KOPT-K1 (cell line): ENCODE results near the gene TIMM50.

Experiments
- H3K27ac ChIP-seq: fragments of 200-600 bp; sonication (generic); 2 replicates; pipeline ENCODE4 v1.5.1; 2016; ENCODE audit warnings: antibody characterized with exemption, mild to moderate bottlenecking, low read depth, low read length; ENCODE audit not compliant: poor library complexity, severe bottlenecking
- H3K36me3 ChIP-seq: fragments of 200-600 bp; sonication (generic); 2 replicates; pipeline ENCODE4 v1.5.1; 2017; ENCODE audit warnings: antibody characterized with exemption, mild to moderate bottlenecking, low read length, moderate library complexity; ENCODE audit not compliant: insufficient read depth
- H3K9me3 ChIP-seq: fragments of 200-600 bp; sonication (generic); 2 replicates; pipeline ENCODE4 v1.5.1; 2017; ENCODE audit warnings: antibody characterized with exemption, low read length, mild to moderate bottlenecking; ENCODE audit not compliant: insufficient read depth, poor library complexity, severe bottlenecking

TIMM50 gene

GRCh38 chr19:39481229-39481545 lies 549 bp downstream of the TIMM50 start:
- Histone ChIP-seq H3K27ac (peak overlapping the region; percentile 80), H3K9me3 (no peaks in the 10 kb centered on the region), H3K36me3 (peaks cover 45% of the 10 kb centered on the region)

- H3K9me3 ChIP-seq = no peaks in the 10 kb centered on the region
- H3K36me3 ChIP-seq = peaks cover 45% of the 10 kb centered on the region
- H3K27ac ChIP-seq = peak overlapping the region; percentile 80
Observed at GRCh38 chr19:39481676-39482075, 1.0 kb downstream of the TIMM50 start.

- Histone ChIP-seq H3K9me3 (no peaks in the 10 kb centered on the region), H3K27ac (no peak overlapping the region), H3K36me3 (peaks cover 54% of the 10 kb centered on the region)
Observed at GRCh38 chr19:39483141-39483540, 2.5 kb downstream of the TIMM50 start.

- no peak overlapping the region for H3K27ac ChIP-seq
- no peaks in the 10 kb centered on the region for H3K9me3 ChIP-seq
- peaks cover 72% of the 10 kb centered on the region for H3K36me3 ChIP-seq
Observed at GRCh38 chr19:39489756-39490155, 9.1 kb downstream of the TIMM50 start.

- H3K27ac ChIP-seq = no peak overlapping the region
- peaks cover 48% of the 10 kb centered on the region for H3K36me3 ChIP-seq
- H3K9me3 ChIP-seq = no peaks in the 10 kb centered on the region
Observed at GRCh38 chr19:39492225-39492624, 11.6 kb downstream of the TIMM50 start.

- no peak overlapping the region for H3K27ac ChIP-seq
- H3K36me3 ChIP-seq = peaks cover 43% of the 10 kb centered on the region
- no peaks in the 10 kb centered on the region for H3K9me3 ChIP-seq
Observed at GRCh38 chr19:39492788-39493187, 12.2 kb downstream of the TIMM50 start.

GRCh38 chr19:39494661-39495060 lies 14.0 kb downstream of the TIMM50 start:
- Histone ChIP-seq H3K27ac (no peak overlapping the region), H3K36me3 (peaks cover 24% of the 10 kb centered on the region)

GRCh38 chr19:39496063-39496462 lies 15.4 kb downstream of the TIMM50 start:
- H3K36me3 ChIP-seq = peaks cover 13% of the 10 kb centered on the region; the same call in 1 of the 2 replicates
- H3K27ac ChIP-seq = no peak overlapping the region
- no peaks in the 10 kb centered on the region for H3K9me3 ChIP-seq

More at GRCh38 chr19:39494661-39495060, 14.0 kb downstream of the TIMM50 start:
- no peaks in the 10 kb centered on the region for H3K9me3 ChIP-seq

- H3K36me3 ChIP-seq = no peaks in the 10 kb centered on the region
- no peaks in the 10 kb centered on the region for H3K9me3 ChIP-seq
- H3K27ac ChIP-seq = no peak overlapping the region
Observed at GRCh38 chr19:39497701-39497995, 17.0 kb downstream of the TIMM50 start.

- H3K27ac ChIP-seq = no peak overlapping the region
- no peaks in the 10 kb centered on the region for H3K36me3 ChIP-seq
- no peaks in the 10 kb centered on the region for H3K9me3 ChIP-seq
Observed at GRCh38 chr19:39497996-39498797, 17.6 kb downstream of the TIMM50 start.

- Histone ChIP-seq H3K9me3 (no peaks in the 10 kb centered on the region), H3K27ac (no peak within 1 kb of the TSS), H3K36me3 (no peaks in the 10 kb centered on the region)
Observed at GRCh38 chr19:39498798-39499642, 18.4 kb downstream of the TIMM50 start, which contains the start of gene DLL3. TSS of gene DLL3 (plus strand) at chr19:39498947. CDS start at chr19:39498975, 28 bp downstream.

- Histone ChIP-seq H3K36me3 (no peaks in the 10 kb centered on the region), H3K9me3 (no peaks in the 10 kb centered on the region), H3K27ac (no peak overlapping the region)
Observed at GRCh38 chr19:39499932-39500331, 19.3 kb downstream of the TIMM50 start.

GRCh38 chr19:39500543-39500942 lies 19.9 kb downstream of the TIMM50 start:
- no peaks in the 10 kb centered on the region for H3K36me3 ChIP-seq
- H3K9me3 ChIP-seq = no peaks in the 10 kb centered on the region
- no peak overlapping the region for H3K27ac ChIP-seq

- H3K36me3 ChIP-seq = no peaks in the 10 kb centered on the region
- no peak overlapping the region for H3K27ac ChIP-seq
- no peaks in the 10 kb centered on the region for H3K9me3 ChIP-seq
Observed at GRCh38 chr19:39501340-39501739, 20.7 kb downstream of the TIMM50 start.

- H3K27ac ChIP-seq = no peak overlapping the region
- H3K36me3 ChIP-seq = no peaks in the 10 kb centered on the region
- H3K9me3 ChIP-seq = no peaks in the 10 kb centered on the region
Observed at GRCh38 chr19:39502640-39503417, 22.2 kb downstream of the TIMM50 start.
